SK-N-MC (cell line): ENCODE results near the gene GRK2.

Experiments
- EZH2 ChIP-seq: fragments of 200-600 bp; sonication (generic); IDR thresholded peaks from one replicate; pipeline ENCODE4 v1.6.1; 2017; ENCODE audit warnings: antibody characterized with exemption
- POLR2AphosphoS5 ChIP-seq: IDR thresholded peaks from 2 replicates; pipeline ENCODE4 v1.6.1; 2012; ENCODE audit warnings: mild to moderate bottlenecking, low read depth, low read length, borderline replicate concordance

DNA sequence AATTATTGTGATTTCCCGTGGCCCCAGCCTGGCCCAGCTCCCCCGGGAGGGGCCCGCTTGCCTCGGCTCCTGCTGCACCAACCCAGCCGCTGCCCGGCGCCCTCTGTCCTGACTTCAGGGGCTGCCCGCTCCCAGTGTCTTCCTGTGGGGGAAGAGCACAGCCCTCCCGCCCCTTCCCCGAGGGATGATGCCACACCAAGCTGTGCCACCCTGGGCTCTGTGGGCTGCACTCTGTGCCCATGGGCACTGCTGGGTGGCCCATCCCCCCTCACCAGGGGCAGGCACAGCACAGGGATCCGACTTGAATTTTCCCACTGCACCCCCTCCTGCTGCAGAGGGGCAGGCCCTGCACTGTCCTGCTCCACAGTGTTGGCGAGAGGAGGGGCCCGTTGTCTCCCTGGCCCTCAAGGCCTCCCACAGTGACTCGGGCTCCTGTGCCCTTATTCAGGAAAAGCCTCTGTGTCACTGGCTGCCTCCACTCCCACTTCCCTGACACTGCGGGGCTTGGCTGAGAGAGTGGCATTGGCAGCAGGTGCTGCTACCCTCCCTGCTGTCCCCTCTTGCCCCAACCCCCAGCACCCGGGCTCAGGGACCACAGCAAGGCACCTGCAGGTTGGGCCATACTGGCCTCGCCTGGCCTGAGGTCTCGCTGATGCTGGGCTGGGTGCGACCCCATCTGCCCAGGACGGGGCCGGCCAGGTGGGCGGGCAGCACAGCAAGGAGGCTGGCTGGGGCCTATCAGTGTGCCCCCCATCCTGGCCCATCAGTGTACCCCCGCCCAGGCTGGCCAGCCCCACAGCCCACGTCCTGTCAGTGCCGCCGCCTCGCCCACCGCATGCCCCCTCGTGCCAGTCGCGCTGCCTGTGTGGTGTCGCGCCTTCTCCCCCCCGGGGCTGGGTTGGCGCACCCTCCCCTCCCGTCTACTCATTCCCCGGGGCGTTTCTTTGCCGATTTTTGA is 19.5 kb downstream of the GRK2 start:
- TF ChIP-seq POLR2AphosphoS5 (no peak), EZH2 (no peak)
